ENCODE measurements around the gene MAST4.
"Not testable (repeated sequence)": the region's sequence is repeated elsewhere in the genome, so short reads cannot be mapped to it uniquely, and the experiment has no call there.

The MAST4 gene

GRCh38 chr5:66694036-66694435 is 97.8 kb downstream of the MAST4 start:
- no peak overlapping the region for H3K4me3 ChIP-seq (ENCODE audit: low read depth, low read length)
- in situ Hi-C loops (cut with HindIII; ENCODE audit: low sequenced_read_pairs): no loop called here
- peak; percentile 71 for DNase-seq (ENCODE audit: low read depth)
- no peak for TF ChIP-seq CTCF (IDR thresholded peaks at IDR 0.05; ENCODE audit: low read depth, low read length, missing control alignments)

GRCh38 chr5:66695840-66696239 is 99.6 kb downstream of the MAST4 start:
- DNase-seq (ENCODE audit: low read depth); H3K4me3 ChIP-seq (ENCODE audit: low read depth, low read length); in situ Hi-C loops (cut with HindIII; ENCODE audit: low sequenced_read_pairs): not testable (repeated sequence)

DNA sequence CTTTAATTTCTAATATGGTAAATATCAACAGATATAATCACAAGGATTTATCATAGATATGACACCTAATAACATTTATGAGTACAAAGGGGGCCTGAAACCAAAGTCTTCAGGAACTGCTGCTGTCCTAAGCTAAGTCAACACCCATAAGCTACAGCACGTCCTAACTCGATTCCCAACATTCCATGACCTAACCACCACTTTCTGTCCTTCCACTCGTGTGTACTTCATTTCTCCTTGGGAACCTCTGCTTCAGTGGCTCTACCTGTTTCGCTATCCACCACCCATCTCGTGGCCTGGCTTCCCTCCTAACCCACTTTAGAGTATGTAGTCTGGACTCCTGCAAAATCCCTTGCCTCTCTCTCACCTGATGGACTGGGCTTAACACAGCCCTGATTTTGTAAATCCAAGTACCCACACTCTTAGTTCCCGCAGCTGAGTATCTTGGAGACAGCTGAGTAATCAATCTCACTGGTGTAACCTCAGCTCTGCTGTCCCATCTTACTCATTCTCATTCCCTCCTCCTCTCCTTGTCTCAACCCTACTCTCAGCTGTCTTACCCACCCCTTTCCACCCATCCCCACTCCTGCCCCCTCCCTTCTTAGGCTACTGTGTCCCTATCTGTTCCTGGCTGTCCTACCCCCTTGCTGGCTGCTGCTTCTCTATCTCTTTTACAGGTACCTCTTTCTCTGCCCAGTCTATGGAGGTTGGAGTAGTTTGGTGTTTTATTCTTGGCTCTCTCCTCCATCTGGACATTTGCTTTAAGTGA is 101.8 kb downstream of the MAST4 start:
- in situ Hi-C loops (cut with HindIII; ENCODE audit: low sequenced_read_pairs): no loop called here
- H3K4me3 ChIP-seq (ENCODE audit: low read depth, low read length): no peak overlapping the region
- no peak for TF ChIP-seq CTCF (IDR thresholded peaks at IDR 0.05; ENCODE audit: low read depth, low read length, missing control alignments)

DNA sequence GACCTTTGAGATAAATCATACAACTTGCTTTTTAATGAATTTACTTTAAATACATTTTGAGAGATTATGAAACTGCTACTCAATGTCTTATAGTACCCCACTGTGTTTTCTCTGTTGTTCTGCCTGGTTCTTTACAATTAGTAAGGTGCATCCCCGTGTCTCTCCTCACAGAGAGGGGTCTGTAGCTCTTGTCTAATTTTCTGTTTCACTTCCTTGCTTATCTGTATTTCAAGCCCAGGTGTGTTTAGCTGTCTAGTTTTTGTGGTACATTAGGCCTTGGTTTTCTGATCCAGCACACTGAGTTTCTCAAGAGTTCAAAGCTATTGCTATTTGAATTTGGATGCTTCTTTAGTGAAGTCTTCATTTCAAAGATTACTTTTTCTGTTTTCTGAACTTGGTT is 105.1 kb downstream of the MAST4 start:
- DNase-seq (ENCODE audit: low read depth): no peak
- in situ Hi-C loops (cut with HindIII; ENCODE audit: low sequenced_read_pairs): no loop called here

More for the DNA sequence above, 101.8 kb downstream of the MAST4 start:
- DNase-seq (ENCODE audit: low read depth): no peak

GRCh38 chr5:66702426-66702825 is 106.2 kb downstream of the MAST4 start:
- TF ChIP-seq CTCF (IDR thresholded peaks at IDR 0.05; ENCODE audit: low read depth, low read length, missing control alignments): no peak
- in situ Hi-C loops (cut with HindIII; ENCODE audit: low sequenced_read_pairs): no loop called here
- DNase-seq (ENCODE audit: low read depth): no peak
- H3K4me3 ChIP-seq (ENCODE audit: low read depth, low read length): no peak overlapping the region

More for the DNA sequence above, 105.1 kb downstream of the MAST4 start:
- TF ChIP-seq CTCF (IDR thresholded peaks at IDR 0.05; ENCODE audit: low read depth, low read length, missing control alignments): no peak
- no peak overlapping the region for H3K4me3 ChIP-seq (ENCODE audit: low read depth, low read length)

- in situ Hi-C loops (cut with HindIII; ENCODE audit: low sequenced_read_pairs): loop anchor here (5.0 kb wide), 1 partner anchor 58 kb away; no protein-coding TSS in a partner anchor
- peak; percentile 77 for DNase-seq (ENCODE audit: low read depth)
- H3K4me3 ChIP-seq (ENCODE audit: low read depth, low read length): no peak overlapping the region
- TF ChIP-seq CTCF (IDR thresholded peaks at IDR 0.05; ENCODE audit: low read depth, low read length, missing control alignments): no peak
Observed at GRCh38 chr5:66704790-66705425, 108.7 kb downstream of the MAST4 start.

GRCh38 chr5:66708368-66708767 is 112.2 kb downstream of the MAST4 start:
- TF ChIP-seq CTCF (IDR thresholded peaks at IDR 0.05; ENCODE audit: low read depth, low read length, missing control alignments): no peak
- DNase-seq (ENCODE audit: low read depth): no peak
- in situ Hi-C loops (cut with HindIII; ENCODE audit: low sequenced_read_pairs): loop anchor here (5.0 kb wide), 1 partner anchor 61 kb away; no protein-coding TSS in a partner anchor
- no peak overlapping the region for H3K4me3 ChIP-seq (ENCODE audit: low read depth, low read length)
